Heart left ventricle (tissue), 16 donors: Measurements from ENCODE around the gene SLC25A21. TPM values are rescaled to one million over a fixed set of nuclear protein-coding genes. Genes with fewer than 3 reads are reported as not detected.

Source experiments
- ATAC-seq, 4 donors: fragments of 200-7000 bp; cut with Tn5 transposase; one replicate each; pipeline ENCODE4 v1.9.1; 2020 to 2022; ENCODE audit warnings: moderate library complexity in 4 of 4, mild to moderate bottlenecking in 3 of 4, moderate number of reproducible peaks in 1 of 4
- DNase-seq, 5 donors: peaks; one replicate each; pipeline ENCODE4 v3.0.0-alpha.2; 2020
- H3K27ac ChIP-seq, 12 donors: fragments of 200-600 bp; sonication (generic) in 4 of 12; one replicate each; pipeline versions ENCODE4 v1.5.0 to v1.8.0; 2016 to 2022; ENCODE audit warnings: mild to moderate bottlenecking in 2 of 12
- H3K27me3 ChIP-seq, 9 donors: fragments of 200-600 bp; sonication (generic) in 2 of 9; one replicate each; pipeline versions ENCODE4 v1.5.1 to v1.8.0; 2016 to 2022; ENCODE audit warnings: mild to moderate bottlenecking in 3 of 9
- H3K36me3 ChIP-seq, 9 donors: fragments of 200-600 bp; sonication (generic) in 2 of 9; one replicate each; pipeline versions ENCODE4 v1.5.0 to v1.8.0; 2018 to 2022; ENCODE audit warnings: mild to moderate bottlenecking in 2 of 9
- H3K4me1 ChIP-seq, 12 donors: fragments of 200-600 bp; sonication (generic) in 4 of 12; one replicate each; pipeline versions ENCODE4 v1.5.0 to v1.8.0; 2016 to 2022; ENCODE audit warnings: mild to moderate bottlenecking in 3 of 12
- H3K4me3 ChIP-seq, 12 donors: fragments of 200-600 bp; sonication (generic) in 4 of 12; one replicate each; pipeline versions ENCODE4 v1.5.0 to v1.8.0; 2017 to 2022; ENCODE audit warnings: mild to moderate bottlenecking in 9 of 12, moderate library complexity in 4 of 12
- H3K9me3 ChIP-seq, 12 donors: fragments of 200-600 bp; sonication (generic) in 4 of 12; one replicate each; pipeline versions ENCODE4 v1.5.0 to v1.8.0; 2016 to 2022; ENCODE audit warnings: mild to moderate bottlenecking in 1 of 12
- CTCF ChIP-seq, 12 donors: fragments of 200-600 bp; sonication (generic) in 4 of 12; IDR thresholded peaks; one replicate each; pipeline versions ENCODE4 v1.5.0 to v1.8.0; 2018 to 2022; ENCODE audit warnings: antibody characterized with exemption in 12 of 12, mild to moderate bottlenecking in 5 of 12
- POLR2A ChIP-seq, 2 donors: fragments of 450-650 bp; IDR thresholded peaks; one replicate each; pipeline ENCODE4 v1.6.1; 2017; ENCODE audit warnings: antibody characterized with exemption in 2 of 2, mild to moderate bottlenecking in 2 of 2, moderate library complexity in 2 of 2
- WGBS, 4 donors: extraction: QIAGEN DNeasy Blood & Tissue Kit in 2 of 4; methylation state at CpG; one replicate each; pipeline versions ENCODE4 v1.1.5 to v1.1.7; 2013 to 2018; 5-methylcytosine and 5-hydroxymethylcytosine counted together
- intact Hi-C, 10 donors: fragments of 100-400 bp; cut with DNase I; formaldehyde crosslinking; loops; one replicate each; pipeline versions ENCODE4 v1.11.1 to v1.14.2; 2022
- polyA plus RNA-seq, 2 donors: library from polyadenylated mRNA; stranded (reverse); fragments of 200-250 nt; gene quantifications; one replicate each; pipeline ENCODE4 v1.2.3, GENCODE V29; 2013
- total RNA-seq, 9 donors: library from RNA; depleted of rRNA in 2 of 9; stranded (reverse); fragments of >200 nt in 2 of 9; fragmentation: NEBNext Ultra II Directional in 3 of 9; extraction: Animal tissue kit (Norgen Biotek cat#: 25700) in 3 of 9; gene quantifications; one replicate each; pipeline versions ENCODE4 v1.1.0 to v1.2.4, GENCODE V29; 2016 to 2023
- donor health status: ischemic (EF 13 %, LVEDD 7.1; RV severe dilation, severe dysfunction).
- donor health status: healthy with polysubstance abuse.
- donor health status: DM: no; HTN: yes; CAD: no.
- donor health status: DM: no; HTN: no; CAD: no.
- donor health status: ischemic (EF 25% LVEDD 6.9; RV normal size, moderate dysfunction).
- donor health status: ischemic (EF 25% LVEDD 5.7; RV mildly dilated, moderate dysfunction).
- donor health status: healthy.
- donor health status: DM: yes; HTN: yes; CAD: no.
- donor health status: ischemic (EF 35%, LVEDD 5.7; RV mildly dilated, moderate dysfunction).
- donor health status: nonischemic (EF 11% LVEDD 7.7; RV severe dilation, severe dysfunction).
- donor health status: DM: yes; HTN: yes; CAD: no.
- donor health status: PGD.
- donor health status: ischemic (EF 29% LVEDD 5.4; RV normal size, mild dysfunction).
- donor health status: nonischemic (EF 23%, LVEDD 6.1; RV moderate dilation, normal function).

The SLC25A21 gene
- total and polyA plus RNA-seq, 11 donors: 0.12 to 1.6 (median 0.24) TPM; not detected in 1

DNA sequence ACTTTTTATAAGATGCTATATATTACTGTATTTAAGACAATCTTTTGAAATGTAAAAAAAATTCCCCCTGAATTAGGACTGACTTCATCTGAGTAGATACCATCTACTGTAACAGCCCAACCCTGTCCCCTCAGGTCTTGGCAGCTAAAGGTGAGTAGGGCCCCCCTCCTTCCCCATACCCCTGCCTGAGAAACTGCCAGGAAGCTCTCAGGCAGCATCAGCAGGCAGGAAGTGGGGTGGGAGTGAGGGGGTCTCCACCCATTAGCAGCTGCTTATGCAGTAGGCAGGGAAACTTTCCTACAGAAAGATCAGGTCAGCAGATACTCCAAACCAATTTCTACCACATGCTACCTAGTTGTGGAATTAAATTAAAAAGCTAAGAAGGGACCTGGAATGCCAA is 448.2 kb downstream of the SLC25A21 start:
- no peak overlapping the region for H3K4me3 ChIP-seq
- H3K36me3 ChIP-seq: no peaks in the 10 kb centered on the region
- no peaks in the 10 kb centered on the region for H3K4me1 ChIP-seq
- H3K27ac ChIP-seq: no peak overlapping the region
- DNase-seq (no peak), ATAC-seq (no peak)
- TF ChIP-seq POLR2A (IDR thresholded peaks at IDR 0.05): no peak
- TF ChIP-seq CTCF (IDR thresholded peaks at IDR 0.05): no peak
- intact Hi-C loops: no loop called here
- H3K27me3 ChIP-seq: no peaks in the 10 kb centered on the region
- H3K9me3 ChIP-seq: no peaks in the 10 kb centered on the region

DNA sequence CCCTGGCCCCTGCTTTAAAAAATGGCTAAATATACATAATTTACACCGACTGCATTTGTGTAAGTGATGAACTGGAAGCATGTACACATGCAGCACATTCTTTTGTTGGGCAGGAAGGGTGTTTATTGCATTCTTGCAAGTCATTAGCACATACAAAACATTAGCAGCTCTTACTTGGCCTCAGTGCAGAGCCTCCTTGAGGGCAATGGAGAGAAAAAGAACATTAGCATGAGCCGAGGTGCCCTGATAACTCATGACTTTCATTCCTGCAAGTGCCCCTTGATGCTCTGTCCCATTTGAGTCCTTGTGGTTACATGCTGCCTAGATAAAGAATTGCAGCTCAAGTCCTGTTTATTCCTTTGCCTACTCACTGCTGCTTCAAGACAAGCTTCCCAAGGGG is 448.9 kb downstream of the SLC25A21 start:
- Histone ChIP-seq H3K4me3 (no peak overlapping the region), H3K27me3 (no peaks in the 10 kb centered on the region), H3K9me3 (no peaks in the 10 kb centered on the region), H3K4me1 (no peaks in the 10 kb centered on the region), H3K27ac (no peak overlapping the region), H3K36me3 (no peaks in the 10 kb centered on the region)
- DNase-seq: no peak
- intact Hi-C loops: no loop called here
- TF ChIP-seq POLR2A (IDR thresholded peaks at IDR 0.05) (no peak), CTCF (IDR thresholded peaks at IDR 0.05) (no peak)
- no peak for ATAC-seq
- 34 to 46% (median 40%) methylated on average over 2 of the region's 2 CpGs for WGBS, 4 donors

- Histone ChIP-seq H3K9me3 (no peaks in the 10 kb centered on the region), H3K4me1 (no peaks in the 10 kb centered on the region), H3K36me3 (no peaks in the 10 kb centered on the region), H3K27ac (no peak overlapping the region), H3K4me3 (no peak overlapping the region), H3K27me3 (no peaks in the 10 kb centered on the region)
- intact Hi-C loops: no loop called here
- 59 to 78% (median 65%) methylated on average over 1 of the region's 1 CpG for WGBS, 4 donors
- ATAC-seq: no peak
- TF ChIP-seq CTCF (IDR thresholded peaks at IDR 0.05) (no peak), POLR2A (IDR thresholded peaks at IDR 0.05) (no peak)
- DNase-seq: no peak
Observed at GRCh38 chr14:36721877-36722276, 450.5 kb downstream of the SLC25A21 start.

DNA sequence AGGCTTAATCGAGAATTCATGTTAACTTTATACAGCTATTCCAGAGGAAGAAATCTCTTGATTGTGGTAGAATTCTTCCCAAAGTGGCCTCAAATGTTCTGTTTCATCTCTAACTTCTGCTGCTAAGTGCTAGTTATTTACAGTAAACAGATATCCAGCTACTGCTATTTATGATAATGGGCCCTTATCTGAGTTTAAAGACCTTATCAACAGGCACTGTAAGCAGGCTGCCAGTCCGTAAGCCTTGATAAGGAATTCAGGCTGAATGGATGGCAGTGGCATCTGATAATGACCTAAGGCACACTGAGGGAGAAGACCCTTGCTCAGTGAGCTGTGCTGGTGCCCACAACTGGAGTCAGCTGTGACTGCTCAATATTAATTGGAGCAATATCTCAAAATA is 451.7 kb downstream of the SLC25A21 start:
- no peaks in the 10 kb centered on the region for H3K36me3 ChIP-seq
- DNase-seq (no peak), ATAC-seq (no peak)
- H3K27me3 ChIP-seq: no peaks in the 10 kb centered on the region
- 40 to 58% (median 51%) methylated on average over 2 of the region's 2 CpGs for WGBS, 4 donors
- H3K9me3 ChIP-seq: no peaks in the 10 kb centered on the region
- no peaks in the 10 kb centered on the region for H3K4me1 ChIP-seq
- intact Hi-C loops: no loop called here
- no peak overlapping the region for H3K4me3 ChIP-seq
- no peak for TF ChIP-seq CTCF (IDR thresholded peaks at IDR 0.05)
- TF ChIP-seq POLR2A (IDR thresholded peaks at IDR 0.05): no peak
- no peak overlapping the region for H3K27ac ChIP-seq
